GM19438 (cell line): ENCODE measurements around the gene DMPK.
A peak's percentile ranks its signal among the peaks of the same experiment; 100 is the strongest.

Experiments
- ATAC-seq: cut with Tn5 transposase; IDR thresholded peaks from one replicate; pipeline ENCODE4 v1.9.1; 2021; ENCODE audit warnings: low read depth; ENCODE audit not compliant: unreplicated experiment

Gene DMPK

DNA sequence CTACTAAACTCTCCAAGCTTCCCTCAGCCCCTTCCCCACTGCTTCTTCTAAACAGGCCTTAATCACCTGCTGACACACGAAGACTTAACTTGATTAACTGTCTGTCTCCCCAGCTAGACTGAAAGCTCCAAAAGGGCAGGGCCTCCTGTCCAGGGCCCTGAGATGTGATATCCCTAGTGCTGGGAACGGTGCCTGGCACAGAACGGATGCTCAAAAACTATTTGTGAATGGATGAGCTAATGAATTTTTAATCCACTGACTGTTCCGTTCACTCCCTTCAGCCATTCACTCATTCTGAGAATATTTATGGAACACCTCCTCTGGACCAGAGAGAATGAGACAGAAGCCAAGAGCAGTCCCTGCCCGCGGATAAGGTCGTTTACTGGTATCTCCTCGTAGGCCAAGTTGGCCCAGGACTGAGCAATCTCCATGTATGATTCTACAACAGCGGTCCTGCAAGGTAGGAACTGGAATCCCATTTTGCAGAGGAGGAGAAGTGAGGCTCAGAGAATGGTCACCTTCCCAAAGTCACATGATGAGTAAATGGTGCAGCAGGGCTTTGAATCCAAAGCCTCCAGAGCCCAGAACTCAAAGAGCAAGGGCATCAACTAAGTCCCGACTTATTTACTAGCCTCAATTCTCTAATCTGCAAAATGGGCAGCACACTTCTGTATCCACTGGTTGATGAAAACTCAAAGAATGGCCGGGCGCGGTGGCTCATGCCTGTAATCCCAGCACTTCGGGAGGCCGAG, 6.9 kb upstream of the DMPK start:
- ATAC-seq = no peak

DNA sequence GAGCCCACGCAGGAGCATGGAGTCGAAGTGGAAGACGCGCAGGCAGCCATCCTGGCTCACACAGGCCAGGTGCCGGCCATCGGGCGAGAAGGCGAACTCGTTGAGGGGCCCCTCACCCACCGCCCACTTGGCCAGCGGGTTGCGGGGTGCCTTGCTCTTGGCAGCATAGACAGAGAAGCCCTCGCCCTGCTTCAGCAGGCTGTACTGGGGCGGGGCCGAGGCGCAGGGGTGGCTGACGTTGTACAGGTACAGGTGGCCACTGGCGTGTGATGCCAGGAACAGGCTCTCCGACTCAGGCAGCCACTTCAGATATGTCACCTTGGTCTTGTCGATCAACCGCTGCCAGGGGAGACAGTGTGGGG, 4.2 kb upstream of the DMPK start:
- no peak for ATAC-seq

DNA sequence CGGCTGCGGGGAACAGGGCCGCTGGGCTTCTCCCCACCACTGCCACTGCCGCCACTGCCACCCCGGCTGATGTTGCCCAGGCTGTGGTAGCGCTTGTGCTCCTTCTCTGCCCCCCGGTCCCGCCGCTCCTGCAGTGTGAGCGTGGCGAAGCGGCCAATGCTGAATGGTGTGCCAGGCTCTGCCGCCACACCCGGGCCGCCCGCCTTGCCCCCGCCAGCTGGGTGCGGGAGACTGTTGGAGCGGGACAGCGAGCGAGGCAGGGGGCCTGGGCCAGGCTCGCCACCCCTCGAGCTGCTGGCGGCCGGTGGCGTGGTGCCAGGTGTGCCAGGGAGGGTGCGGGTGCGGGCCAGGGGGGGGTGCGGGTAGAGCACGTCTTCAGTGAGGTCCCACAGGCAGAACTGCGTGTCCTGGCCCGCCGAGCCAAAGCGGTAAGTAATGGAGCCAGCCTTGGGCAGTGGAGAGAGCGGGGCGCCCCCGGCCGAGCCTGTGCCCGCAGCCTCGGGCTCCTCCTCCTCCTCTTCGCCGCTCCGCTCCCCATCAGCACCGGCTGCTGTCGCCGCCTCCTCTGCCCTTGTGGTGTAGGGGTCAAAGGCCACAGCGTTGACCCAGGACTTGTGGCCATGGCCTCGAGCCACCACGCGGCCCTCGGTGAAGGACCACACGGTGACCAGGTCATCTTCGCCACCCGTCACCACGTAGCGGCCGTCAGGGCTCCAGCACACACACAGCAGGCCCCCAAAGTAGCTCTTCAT, 3.7 kb upstream of the DMPK start:
- no peak for ATAC-seq

DNA sequence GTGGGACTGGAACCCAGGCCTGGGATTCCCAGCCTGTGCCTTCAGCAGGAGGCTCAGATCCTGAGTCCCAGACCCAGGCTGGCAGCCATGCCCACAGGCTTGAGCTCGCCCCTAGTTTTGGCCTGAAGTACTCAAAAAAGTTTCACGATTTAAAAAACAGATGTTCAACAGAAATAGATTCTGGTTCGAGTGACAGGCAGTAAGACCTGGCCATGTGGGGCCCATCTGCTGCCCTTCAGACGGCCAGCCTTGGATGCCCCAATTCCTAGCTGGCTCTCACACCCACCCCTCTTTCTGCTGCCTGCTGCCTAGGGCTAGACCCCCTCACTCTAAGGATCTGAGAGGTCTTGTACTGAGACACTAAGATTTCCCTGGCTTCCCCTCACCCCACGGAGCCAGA, 2.8 kb upstream of the DMPK start:
- no peak for ATAC-seq

DNA sequence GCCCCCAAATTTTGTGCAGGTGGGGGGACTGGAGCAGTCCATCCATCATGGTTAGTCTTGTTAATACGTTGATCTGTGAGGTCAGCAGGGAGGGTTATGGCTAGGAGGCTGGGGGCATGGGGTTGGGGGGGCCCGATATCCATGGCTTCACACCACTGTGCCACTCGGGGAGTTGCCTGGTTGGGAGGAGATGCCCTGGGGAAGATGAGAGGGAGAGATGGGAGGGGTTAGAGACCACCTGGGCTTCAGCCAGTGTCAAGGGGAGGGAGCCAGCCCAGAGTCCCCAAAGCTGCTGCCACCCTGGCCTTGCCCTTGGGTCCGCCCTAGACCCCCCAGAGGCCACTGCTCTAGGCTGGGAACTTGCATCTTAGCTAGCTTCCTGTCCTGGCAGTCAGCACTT, 1.8 kb upstream of the DMPK start:
- ATAC-seq = no peak

DNA sequence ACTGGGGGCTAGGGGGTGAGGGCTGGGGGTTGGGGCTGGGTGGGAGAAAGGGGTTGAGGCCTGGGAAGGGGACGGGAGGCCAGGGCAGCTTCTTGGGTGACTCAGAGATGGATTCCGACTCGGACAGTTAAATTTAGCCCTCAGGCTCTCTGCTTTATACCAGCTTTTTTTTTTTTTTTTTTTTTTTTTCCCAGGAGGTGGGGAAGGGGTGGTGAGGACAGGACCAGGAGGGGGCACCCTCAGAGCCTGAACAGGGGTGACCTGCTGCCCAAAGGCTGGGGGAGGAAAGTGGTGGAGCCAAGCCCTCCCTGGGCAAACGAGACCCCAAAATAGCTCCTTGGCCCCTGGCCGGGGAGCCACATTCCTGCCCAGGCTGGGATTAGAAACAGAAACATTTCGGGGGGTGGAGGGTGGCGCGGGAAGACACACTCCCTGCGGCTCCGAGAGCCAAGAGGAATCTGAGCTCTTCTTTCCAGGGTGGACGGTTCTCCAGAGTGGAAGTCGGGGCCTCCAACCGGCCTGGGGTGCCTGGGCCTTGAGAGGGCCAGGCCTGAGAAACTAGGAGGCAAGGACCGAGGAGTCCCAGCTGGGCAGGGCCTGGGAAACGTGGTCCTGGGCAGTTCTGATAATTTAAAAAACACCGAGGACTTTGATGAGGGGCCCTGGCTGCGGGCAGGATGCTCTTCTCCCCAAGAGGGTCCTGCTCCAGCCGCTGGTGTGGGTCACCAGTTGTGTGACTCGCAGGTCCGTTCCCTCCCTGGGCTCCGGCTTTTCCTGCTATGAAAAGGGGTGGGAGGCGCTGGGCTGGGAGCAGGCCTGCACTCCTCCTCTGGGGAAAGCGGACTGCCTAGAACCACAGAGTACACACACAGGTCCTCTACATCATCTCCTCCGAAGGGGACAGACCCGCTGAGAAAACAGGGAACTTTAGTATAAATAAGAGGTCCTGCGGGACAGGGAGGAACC, 813 bp upstream of the DMPK start:
- ATAC-seq = no peak

DNA sequence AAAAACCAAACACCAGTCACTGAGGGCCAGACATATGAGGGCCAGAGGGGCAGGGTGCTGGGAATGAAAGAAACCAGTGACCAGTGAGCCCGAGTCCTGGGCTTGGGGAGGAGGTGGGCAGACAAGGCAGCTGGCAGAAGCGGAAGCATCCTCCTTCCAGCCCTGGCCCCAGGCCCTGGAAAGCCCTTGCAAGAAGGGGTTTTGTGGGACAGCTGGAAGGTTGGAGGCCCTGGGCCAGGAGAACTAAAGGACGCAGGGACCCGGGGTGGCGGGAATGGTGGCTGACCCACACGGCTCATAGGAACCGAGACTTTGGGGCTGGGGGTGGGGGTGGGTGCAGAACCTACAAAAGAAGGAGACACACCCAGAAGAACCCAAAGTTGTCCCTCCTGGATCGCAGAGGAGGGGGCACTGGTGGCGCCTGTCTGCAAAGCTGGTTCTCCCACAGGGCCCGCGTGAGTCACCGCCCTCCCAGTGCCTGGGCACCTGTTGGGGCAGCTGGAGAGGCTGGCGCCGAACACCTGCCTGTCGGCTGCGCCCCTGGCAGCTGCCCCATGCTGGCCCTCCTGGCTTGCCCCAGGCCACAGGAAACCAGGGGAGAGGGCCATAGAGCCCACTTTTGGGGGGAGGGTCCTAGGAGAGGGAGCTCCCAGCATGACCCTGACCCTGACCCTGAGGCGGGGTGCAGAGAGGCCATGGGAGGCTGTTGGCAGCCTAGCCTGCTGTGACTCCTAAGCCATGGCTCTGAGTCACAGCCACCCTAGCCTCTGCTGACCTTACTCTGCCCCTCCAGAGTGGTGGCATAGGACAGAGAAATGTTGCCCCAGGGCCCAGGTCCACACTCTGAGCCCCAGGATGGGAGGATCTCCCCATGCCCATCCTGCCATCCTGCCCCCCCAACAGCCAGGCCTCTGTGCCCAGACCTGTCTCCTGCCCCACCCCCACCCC, 802 bp downstream of the DMPK start:
- no peak for ATAC-seq

DNA sequence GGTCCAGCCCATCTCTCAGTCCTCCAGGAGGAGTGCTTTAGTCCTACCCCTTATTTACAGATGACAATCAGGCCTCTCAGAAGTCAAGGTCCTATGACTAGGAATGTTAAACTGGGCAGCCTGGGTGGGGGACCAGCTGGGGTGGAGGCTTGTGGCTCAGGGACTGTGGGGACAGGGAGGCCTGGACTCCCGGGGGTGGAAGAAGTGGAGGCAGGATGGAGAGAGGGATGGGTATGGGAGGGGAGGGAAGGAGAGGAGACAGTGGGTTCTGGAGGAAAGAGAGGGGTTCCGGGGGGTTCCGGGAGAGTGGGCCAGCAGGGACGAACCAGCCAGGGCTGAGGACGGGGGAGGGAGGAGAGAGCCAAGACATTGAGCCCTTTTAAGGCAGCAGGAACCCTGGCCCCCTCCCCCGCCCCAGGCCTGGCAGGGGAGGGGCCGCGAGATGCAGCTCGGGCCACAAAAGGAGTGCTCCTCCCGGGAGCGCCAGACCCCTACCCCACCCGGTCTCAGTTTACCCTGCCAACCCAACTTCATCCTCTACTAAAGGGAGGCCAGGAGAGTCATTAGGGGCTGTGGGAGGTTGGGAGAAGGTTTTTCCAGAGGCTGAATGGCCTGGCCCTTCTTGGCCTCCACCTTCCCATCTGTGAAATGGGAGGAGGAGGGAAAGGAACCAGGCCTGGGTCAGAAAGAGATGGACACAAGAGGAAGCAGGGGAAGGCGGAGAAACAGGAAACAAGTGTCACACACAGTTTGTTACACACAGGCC, 1.7 kb downstream of the DMPK start:
- ATAC-seq = no peak

DNA sequence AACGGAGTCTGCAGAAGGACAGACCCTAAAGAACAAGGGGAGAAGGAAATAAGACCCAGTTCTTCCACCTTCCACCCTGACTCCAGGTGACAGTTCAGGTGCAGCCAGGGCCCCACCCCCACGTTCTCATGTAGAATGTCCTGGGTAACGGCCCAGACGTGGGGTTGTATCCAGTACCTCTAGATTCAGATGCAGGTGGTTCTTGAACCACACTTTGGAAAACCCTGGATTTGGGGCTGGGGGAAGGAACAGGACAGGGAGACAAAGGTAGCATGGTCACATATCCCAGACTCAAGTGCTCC, 2.2 kb downstream of the DMPK start:
- no peak for ATAC-seq

DNA sequence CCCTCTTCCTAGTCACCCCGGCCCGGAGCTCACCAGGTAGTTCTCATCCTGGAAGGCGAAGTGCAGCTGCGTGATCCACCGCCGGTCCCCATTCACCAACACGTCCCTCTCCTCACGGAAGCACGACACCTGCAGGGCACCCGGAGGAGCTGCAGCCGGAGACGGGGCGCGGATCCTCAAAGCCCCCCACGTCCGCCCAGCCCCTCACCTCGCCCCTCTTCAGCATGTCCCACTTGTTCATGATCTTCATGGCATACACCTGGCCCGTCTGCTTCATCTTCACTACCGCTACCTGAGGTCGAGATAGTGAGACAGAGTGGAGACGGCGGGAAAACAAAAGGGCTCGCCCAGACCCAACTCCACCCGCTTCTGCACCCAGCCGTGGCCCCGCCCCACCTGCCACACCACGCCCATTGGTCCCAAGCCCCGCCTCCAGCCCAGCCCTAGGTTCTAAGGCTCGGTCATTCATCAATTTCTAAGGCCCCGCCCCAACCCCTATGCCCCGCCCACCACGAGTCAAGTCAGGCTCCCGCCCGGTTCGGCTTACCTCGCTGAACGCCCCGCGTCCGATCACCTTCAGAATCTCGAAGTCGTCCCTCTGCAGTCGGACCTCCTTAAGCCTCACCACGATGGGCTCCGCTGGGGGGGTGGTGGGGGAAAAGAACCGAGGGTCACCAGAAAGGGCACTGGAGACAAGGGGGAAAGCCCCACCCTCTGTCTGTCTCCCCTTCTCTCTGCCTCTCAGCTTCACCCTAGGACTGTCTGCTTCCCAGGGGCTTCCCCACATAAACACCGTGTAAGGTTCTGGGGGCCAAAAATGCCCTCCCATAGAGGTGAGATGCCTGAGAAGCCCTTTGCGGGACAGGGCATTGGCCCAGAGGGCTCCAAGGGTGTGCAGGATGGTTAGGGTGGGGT, 2.8 kb downstream of the DMPK start:
- ATAC-seq = peak; percentile 82

DNA sequence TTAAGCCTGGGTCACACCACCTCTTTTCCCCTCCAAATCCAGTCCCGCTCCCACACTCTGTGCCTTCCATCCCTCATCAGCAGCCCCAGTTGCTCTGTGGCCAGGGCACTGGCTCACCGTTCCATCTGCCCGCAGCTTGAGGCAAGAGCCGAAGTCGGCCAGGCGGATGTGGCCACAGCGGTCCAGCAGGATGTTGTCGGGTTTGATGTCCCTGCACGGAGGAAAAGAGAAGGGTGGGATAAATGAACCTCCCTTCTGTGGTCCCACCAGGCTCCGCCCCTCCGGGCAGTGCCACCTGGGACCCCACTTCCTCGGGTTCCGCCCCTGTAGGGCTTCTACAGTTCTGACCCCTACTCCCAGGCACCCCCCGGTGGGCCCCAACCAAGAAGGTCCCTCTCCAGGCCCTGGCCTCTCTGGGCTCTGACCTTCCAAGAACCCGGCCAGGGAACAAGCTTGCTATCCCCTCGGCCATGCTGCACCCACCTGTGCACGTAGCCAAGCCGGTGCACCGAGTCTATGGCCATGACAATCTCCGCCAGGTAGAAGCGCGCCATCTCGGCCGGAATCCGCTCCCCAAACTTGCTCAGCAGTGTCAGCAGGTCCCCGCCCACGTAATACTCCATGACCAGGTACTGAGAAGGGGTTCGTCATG, 4.2 kb downstream of the DMPK start:
- no peak for ATAC-seq

DNA sequence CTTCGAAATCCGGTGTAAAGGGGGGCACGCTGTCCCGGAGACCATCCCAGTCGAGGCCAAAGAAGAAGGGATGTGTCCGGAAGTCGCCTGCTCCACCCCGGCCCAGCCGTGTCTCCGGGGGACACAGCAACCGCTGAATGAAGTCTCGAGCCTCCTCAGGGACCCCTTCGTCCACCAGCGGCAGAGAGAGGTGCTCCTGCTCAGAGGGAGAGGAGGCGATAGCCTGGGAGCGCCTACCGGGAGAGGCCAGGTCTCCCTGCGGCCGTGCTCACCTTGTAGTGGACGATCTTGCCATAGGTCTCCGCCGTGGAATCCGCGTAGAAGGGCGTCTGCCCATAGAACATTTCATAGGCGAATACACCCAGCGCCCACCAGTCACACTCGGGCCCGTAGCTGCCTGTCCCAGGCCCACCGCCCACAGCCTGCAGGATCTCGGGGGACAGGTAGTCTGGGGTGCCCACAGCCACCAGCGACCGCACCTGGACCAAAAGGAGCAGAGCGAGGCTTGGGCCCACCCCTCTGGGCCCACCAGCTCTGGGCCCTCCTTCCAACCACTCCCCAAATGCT, 4.8 kb downstream of the DMPK start:
- no peak for ATAC-seq

DNA sequence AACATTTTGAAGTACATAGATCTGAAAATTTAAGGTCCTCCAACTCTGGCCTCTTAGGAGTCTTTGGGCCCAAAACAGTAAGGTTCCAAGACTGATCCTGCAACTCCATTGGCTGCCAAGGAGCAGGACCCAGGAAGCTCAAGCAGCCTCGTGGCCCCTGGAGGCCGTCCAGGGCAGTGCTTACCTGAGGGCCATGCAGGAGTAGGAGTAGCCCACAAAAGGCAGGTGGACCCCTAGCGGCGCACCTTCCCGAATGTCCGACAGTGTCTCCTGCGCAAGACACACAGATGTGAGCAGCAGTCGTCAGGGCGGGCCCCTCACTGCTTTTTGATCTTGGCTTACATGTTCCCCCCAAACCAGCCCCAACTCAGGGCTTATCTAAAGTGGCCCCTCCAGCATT, 7.5 kb downstream of the DMPK start:
- ATAC-seq = no peak

DNA sequence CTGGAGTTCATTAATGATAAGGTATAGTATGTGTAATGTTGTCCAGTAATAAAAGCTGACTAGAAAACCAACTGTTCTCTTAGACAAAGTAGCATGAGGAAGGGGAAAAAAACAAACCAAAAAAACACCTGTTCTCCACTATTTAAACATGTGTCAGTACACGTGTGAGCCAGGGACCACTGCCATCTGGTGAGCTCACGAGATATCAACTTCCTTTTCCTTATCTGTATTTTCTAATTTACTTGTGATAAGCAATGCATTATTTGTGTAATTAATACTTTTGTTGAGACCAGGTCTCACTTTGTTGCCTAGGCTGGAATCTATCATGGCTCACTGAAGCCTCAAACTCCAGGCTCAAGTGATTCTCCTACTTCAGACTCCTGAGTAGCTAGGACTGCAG, 8.9 kb downstream of the DMPK start:
- ATAC-seq = no peak

DNA sequence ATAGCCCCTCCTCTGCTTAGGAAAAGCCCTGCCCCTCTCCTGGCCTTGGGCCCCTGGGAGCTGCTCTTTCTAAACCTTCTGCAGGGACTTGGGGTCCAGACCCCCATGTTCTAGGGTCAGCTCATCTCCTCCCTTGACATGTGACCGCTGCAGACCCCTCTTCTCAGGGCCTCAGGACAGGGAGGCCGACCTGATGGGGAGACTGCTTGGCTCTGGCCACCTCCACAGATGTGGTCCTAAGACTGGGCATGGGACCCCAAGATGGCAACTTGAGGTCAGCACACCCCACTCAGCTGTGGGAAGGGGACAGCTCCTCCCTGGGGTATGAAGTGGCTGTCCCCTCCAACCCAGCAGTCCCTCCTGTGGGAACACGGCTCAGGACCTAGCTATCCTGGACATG, 9.4 kb downstream of the DMPK start:
- ATAC-seq = no peak

DNA sequence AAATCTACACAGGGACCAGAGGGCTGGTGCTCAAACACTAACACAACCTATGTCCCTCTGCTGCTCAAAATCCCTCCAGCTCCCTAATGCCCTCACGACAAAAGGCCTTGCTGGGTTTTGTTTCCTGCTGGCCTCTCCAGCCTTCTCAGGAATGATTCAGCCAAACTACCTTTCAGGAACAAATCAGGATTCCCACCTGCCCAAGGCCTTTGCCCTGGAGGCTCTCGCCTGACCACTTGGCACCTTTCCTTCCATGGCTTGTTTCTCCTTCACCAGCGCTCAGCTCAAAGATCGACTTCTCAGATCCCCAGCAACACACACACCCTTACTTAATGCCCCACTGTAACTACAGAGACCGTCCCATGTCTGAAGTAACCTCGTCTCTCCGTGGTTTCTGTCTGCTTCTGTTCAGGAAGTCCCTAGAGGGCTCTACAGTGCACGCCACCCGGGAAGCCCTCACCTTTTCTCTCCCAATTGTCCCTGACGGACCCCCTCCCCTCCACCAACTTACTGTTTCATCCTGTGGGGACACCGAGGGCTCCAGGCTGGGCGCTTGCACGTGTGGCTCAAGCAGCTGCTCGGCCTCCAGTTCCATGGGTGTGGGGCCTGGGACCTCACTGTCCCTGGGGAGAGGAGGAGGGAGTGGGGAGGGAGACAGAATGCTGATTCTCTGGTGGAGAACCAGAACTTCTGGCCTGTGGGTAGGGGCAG, 10.0 kb downstream of the DMPK start:
- ATAC-seq = no peak

DNA sequence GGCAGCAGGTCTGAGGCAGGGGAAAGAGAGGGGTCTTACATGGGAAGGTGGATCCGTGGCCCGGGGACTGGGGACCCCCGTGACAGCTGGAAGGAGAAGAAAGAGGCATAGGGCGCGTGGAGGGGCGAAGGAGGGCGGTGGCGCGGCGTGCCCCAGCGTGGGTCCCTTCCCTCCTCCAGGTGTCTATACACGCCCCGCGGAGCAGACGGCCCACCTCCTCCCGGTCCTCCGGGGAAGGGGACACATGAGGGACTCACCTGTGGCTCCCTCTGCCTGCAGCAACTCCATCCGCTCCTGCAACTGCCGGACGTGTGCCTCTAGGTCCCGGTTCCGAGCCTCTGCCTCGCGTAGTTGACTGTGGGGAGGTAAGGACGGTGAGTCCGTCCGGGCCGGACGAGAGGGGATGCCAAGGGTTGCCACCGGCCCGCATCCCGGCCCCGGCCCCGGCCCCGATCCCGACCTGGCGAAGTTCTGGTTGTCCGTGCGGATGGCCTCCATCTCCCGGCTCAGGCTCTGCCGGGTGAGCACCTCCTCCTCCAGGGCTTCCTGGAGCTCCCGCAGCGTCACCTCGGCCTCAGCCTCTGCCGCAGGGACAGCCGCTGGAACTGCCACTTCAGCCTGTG, 10.9 kb downstream of the DMPK start:
- ATAC-seq = no peak
